OCI-LY7 (cell line): ENCODE results near the gene C10orf71.

Experiments used
- CTCF ChIP-seq: fragments of 200-600 bp; sonication (generic); conservative IDR thresholded peaks from 2 replicates; pipeline ENCODE4 v1.5.1; 2014; ENCODE audit warnings: mild to moderate bottlenecking, antibody characterized with exemption, low read length, moderate library complexity, mixed read lengths
- EZH2phosphoT487 ChIP-seq: fragments of 200-600 bp; sonication (generic); IDR thresholded peaks from 2 replicates; pipeline ENCODE4 v1.6.1; 2018; ENCODE audit warnings: low read depth, borderline replicate concordance, mild to moderate bottlenecking, mixed run types, antibody characterized with exemption, low read length, moderate library complexity, mixed read lengths

- TF ChIP-seq CTCF (no peak), EZH2phosphoT487 (no peak)
Measured at GRCh38 chr10:49365675-49366415, 66.9 kb downstream of the C10orf71 start.
